ENCODE measurements around the gene IL1RAP.

IL1RAP gene

DNA sequence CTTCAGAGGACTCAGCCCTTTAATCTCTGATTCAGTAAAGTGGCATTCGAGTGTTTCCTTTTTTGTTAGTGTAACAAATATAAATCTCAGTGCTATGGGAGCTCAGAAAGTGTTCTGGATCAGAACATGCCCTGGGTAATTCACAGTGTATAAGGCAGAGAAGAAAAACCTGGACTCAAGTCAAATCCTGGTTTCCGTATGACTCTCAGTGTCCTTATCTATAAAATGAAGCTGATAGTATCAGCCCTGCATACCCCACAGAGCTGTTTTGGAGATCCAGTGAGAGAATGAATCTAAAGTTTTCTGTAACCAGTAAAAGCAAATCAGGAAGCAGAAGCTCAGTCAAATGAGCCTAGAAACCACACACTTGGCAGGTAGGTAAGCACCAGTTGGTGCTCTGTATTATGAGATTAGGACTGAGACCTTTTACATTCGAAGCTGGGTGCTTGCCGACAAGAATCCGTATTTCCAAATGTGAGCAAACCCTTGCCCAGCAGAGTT is 67.2 kb downstream of the IL1RAP start:
- no peak for FAIRE-seq

DNA sequence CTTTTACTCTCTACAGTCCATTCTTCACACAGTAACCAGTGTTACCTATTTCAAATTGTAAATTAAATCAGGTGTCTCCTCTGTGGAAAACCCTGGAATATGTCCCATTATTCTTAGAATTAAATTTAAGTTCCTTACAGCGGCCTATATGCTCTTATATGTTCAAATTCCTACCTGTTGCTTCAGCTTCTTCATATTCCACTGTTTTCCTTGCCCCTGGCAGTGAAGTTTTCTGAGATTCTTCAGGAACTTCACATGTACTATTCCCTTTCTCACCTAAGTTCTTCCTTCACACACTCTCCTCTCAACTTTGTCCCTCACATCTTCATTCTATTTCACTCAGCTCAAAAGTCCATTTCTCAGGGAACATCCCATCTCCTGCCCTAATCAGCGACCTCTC is 68.8 kb downstream of the IL1RAP start:
- no peak for FAIRE-seq

DNA sequence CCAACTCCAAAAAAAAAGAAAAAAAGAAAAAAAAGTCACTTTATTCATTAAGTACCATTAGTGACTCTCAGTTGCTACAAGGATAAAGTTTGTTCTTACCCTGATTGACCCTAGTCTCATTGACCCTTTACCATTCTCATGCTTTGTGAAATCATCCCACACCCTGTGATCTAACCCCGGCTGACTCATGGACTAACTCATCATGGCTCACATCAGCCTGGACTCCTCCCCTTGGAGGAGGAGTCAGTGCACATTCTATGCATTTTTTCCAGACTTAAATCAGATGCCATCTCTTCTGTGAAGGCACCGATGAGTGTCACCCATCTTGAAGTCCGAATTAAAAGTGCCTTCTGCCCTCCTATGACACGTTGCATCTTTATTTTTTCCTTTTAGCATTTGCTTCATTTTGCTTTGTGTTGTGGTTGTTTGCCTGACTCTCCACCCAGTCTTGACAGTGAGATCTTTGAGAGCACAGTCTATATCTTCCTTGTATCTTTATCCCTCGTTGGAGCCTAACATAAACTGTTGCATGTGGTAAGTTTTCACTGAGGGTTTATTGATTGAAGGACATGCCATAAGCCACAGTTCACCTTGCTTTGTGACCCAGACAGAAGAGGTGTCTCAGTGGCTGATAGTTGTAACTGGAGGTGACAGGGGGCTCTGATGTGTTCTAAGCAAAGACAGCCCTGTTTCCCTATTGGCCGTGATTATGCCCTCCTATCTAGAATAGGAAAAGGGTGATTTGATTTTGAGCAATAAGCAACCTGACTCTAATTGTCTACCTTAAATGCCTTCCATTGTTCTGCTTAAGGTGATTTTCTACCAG is 72.1 kb downstream of the IL1RAP start:
- no peak for FAIRE-seq

DNA sequence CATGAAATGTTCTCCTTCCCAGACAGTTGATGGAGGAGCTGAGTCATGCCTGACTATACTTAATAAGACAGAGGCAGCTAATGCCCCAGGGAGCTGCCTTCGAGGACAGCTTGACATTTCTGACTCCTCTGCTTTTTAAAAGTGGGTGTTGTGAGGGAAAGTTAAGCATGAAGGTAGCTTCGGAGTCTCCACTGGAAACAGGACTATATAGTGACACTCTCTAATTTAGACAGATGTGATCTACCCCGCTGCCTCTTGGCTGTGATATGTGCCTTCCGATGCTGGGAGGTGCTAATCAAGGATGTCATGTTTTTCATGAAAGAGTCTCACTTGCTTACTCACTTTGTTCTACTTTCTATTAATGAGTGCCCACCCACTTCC is 72.7 kb downstream of the IL1RAP start:
- FAIRE-seq, result no peak

DNA sequence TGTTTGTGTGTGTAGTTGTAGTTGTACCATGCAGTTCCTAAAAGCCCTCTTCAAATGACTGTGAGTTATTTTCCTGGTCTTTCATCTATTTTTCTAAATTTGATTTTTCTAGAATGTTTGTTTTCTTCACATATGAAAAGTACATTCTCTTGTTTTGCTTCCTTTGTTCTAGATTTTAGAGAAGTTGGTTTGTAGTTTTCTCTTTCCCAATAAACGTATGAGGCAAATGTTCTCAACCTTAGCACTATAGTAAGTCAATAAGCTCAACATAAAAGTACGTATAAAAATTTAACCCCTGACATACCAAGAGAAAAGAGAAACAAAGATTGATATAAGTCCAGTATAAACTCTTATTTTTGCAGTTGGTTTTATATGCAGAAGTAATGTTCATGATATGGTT is 74.7 kb downstream of the IL1RAP start:
- FAIRE-seq, result no peak

DNA sequence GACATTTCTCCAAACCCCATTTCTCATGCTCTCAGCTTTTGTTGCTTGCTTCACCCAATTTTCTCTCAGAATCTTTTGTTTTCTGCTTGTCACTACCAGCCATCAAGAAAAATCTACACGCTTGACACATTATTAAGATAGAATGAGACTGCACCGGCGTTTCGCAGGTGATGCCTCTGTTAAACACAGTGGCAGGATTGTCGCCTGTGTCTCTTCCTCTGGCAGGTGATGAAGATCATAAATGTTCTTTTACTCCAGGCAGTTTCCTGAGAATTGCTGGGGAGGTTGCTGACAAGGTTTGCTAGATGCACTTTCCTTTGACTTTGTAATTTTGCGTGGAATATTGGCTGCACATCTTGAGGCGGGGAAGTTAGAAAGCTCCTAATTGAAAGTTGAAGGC is 75.4 kb downstream of the IL1RAP start:
- no peak for FAIRE-seq

DNA sequence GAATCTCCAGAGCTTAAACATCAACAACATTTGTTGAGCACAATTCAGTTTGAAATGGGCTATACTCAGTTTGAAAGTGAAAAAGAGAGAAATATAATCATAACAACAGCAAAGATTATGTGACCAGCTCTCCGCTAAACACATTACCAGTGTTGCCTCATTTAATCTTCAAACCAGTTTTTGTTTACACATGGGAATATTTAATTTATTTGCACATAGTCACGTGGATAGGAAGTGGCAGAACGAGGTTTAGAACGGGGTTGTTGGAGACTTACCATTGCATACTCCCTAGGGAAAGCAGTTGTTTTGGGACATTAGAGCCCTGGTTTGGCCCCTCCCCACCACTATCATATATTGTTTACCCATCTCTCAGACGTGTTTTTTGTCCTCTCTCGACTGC is 77.2 kb downstream of the IL1RAP start:
- FAIRE-seq, result no peak

DNA sequence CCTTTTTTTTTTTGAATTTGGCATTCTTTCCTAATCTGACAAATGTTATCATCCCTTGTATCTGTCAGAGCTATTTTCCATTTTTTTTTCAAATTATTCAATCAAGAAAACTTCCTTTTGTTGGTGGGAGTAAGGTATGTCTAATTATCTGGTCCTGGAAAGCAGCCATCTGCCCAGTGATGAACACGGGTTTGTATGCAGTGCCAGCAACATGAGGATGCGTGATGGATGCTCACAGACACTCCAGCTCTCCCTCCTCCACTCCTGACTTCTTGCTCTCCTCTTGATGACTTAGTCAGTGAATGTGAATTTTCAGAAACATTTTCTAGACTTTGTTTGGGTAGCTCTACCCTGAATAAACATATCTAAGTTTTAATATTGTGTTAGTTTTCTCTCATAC is 79.2 kb downstream of the IL1RAP start:
- FAIRE-seq, result no peak

DNA sequence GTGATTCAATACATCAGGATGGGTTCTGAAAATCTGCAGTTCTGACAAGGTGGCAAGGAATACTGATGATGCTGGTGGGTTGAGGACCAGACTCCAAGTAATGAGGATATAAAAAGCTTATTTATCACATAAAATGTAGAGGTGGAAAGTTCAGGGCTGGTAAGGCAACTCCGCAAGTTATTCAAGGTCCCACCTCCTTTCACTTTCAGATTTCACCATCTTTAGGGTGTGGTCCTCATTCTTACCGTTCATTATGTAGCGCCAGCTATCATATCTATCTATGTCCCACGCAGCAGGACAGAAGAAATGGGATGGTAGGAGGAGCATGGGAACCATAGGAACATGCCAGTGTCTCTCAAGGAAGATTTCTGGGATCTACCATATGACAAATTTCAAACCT is 80.3 kb downstream of the IL1RAP start:
- no peak for FAIRE-seq

DNA sequence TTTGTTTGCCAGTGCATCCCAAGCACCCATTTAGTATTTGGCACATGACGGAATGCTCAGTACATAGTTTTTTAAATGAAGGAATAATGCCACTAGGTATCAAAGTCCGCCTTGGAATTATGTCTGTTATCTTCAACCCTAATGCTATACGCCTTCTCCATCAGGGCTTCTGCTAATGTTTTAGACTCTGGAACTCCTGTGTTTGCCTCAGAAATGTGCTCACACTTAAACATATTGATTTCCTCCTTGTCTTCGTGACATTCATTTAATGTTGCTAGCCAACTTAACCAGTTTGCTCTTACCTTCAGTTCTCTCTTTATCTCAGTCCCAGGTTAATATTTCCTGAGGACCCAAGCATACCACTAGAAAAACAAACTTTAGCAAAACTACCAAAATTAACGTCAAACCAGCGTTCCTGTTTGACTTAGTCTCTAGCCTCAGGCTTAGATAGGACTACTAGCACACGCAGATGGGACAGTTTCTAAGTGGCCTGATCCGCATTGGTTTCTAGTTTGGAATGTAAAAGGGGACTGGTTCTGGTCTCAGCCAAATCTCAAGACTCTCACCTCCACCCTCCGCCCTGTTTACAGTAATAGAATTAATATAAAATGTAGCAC is 81.4 kb downstream of the IL1RAP start:
- FAIRE-seq, result no peak

DNA sequence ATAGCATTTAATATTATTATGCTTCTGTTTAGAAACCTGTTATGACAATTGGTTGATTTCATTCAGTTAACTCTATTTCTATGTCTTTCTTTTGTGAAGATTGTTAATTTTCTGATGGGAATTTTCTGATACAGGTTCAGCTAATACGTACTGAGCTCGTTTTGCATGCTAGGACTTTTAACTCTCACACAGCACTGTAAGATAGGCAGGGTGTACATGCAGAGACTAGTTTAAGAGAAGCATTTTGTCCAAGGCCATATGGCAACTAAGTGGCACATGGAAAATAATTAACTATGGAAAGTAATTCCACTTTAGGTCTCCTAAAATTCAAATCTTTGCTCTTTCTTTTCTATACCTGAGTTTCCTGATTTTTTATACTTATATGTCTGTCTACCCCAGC is 81.9 kb downstream of the IL1RAP start:
- no peak for FAIRE-seq

DNA sequence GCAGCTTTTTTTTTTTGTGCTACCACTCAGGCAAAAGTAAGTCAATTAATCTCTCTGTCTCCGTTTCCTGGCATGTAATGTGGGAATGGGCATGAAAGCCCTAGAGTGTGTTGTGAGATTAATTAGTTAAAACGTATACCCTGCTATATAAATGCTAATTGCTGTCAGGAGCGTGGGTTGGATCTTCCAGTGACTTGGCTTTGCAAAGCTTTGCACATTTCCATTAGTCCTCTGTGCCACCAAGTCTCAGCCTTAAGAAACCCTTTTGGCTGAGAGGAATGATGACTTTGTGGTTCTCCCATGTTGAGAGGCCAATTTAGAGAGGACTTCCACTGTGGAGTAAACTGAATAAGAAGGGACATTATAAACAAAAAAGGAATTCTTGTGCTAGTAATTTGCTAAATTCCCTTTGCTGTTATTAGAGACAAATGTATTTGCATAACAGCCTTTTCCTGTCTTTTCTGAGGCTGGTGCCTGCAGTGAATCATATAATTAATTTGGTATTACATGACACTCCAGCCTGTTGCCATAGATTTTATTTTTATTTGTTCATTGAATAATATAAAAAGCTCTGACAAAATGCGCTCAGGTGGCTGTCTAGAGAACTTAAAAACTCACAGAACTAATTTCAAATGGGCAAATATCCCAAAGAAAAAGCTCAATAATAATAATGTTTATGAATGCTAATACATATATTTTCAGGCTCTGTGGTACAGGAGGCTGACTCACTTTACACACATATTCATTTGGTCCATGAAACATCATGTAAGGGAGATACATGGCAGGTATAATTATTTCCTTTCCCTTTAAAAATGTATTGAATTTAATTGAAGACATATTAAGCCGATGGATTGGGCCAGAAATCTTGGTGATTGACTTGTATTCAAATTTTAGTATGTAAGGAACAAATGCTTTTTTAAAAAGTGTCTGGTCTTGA is 82.7 kb downstream of the IL1RAP start:
- FAIRE-seq, result no peak

DNA sequence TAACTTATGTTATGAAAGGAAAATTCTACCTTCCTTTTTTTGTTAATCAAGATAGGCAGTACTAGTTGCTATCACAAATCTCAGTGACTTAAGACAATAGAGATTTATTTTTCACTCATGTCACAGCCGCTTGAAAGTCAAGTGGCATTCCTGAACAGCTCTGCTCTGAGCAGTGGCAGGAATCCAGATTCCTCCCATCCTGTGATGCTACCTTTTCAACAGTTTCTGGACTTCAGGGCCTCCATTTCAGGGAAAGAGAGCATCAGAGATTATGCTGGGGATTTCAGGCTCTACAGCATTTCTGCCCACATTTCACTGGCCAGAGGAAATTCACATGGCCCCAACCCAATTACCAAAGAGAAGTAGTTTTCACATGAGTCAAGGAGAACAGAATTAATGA is 83.4 kb downstream of the IL1RAP start:
- FAIRE-seq, result no peak

DNA sequence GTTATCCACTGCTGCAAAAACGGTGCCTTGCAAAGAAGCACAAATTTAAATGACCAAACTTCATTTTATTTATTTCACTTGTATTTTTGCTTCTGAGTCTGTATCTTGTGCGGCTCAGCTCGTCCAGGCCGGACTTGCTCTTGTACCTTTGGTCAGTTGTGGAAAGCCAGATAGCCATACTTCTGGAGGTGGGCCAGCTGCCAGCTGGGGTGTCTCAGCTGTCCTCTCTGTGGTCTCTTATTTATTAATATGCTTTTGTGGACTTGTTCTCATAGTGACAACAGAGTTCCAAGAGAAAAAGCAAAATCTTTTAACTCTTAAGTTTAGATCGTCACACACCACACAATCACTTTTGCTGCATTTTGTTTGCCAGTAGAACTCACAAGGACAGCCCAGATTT is 87.7 kb downstream of the IL1RAP start:
- no peak for FAIRE-seq

DNA sequence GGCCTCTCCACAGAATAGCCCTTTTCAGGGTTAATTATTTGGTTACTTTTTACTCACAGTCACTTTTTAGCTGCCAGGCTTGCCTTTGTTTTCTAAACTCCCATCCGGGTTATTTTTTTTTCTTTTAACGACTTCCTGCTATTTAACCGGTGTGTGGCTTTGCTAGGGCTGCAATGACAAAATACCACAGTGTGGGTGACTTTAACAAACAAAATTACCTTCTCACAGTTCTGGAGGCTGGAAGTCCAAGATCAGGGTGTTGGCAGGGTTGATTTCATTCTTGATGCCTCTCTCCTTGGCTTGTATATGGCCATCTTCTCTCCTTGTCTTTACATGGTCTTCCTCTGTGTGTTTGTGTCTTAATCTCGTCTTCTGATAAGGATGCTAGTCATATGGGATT is 91.5 kb downstream of the IL1RAP start:
- no peak for FAIRE-seq

DNA sequence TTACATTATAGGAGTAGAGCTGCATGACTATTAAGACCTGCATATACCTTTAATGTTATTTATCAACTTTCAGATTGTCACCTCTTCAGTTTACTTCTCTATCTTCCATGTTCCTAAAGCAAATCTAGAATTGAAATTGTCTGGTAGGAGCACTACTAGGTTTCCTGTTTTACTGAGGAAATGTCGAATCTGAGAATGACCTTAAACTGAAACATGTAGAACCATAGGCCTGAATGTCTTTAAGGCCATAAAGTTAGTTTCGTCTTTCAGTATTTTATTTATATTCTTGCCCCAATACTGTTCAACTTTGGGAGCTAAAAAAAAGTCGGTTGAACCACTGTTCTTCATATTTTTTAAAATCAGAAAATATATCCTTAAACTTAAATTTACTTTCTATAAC is 92.7 kb downstream of the IL1RAP start:
- no peak for FAIRE-seq

DNA sequence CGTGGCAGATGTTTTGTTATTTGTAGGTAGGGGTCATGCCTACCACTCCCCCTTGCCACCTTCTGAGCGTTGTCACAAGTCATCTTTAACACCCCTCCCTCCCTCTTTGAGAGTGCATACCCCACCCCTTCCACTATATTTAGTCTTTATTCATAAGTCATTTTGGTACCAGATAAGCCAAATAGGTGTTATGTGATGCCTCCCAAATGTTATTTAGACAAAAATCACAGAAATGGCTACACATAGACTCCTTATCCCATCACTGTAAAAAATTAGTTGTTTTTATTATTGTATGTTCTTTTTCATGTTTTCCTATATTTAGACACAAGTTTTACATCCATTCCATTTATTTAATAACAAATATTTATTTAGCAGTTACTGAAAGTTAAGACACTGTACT is 93.1 kb downstream of the IL1RAP start:
- FAIRE-seq, result no peak

DNA sequence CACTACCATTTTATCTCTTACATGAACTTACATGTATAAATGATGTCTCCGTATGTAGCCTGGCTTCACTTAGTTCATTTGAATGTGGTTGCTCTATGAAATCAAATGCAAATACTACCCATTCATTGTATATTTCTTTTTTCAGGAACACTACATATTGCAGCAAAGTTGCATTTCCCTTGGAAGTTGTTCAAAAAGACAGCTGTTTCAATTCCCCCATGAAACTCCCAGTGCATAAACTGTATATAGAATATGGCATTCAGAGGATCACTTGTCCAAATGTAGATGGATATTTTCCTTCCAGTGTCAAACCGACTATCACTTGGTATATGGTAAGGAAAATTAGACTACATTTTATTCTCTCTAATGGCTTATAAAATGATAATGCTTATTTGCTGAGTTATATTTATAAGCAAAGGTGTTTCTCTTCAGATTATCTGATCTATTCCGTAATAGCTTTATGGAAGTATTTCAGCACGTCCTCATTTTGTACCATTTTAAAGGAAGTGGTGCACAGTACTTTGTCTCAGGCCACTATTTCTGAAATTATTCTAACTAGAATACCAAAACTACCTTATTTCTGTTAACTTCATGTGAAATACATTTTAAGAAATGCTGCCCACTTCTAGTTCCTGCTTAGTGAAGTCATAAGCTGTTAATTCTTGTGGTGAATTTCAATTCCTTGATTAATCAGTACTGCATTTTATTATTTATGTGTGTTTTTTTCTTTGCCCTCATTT is 95.1 kb downstream of the IL1RAP start:
- no peak for FAIRE-seq

DNA sequence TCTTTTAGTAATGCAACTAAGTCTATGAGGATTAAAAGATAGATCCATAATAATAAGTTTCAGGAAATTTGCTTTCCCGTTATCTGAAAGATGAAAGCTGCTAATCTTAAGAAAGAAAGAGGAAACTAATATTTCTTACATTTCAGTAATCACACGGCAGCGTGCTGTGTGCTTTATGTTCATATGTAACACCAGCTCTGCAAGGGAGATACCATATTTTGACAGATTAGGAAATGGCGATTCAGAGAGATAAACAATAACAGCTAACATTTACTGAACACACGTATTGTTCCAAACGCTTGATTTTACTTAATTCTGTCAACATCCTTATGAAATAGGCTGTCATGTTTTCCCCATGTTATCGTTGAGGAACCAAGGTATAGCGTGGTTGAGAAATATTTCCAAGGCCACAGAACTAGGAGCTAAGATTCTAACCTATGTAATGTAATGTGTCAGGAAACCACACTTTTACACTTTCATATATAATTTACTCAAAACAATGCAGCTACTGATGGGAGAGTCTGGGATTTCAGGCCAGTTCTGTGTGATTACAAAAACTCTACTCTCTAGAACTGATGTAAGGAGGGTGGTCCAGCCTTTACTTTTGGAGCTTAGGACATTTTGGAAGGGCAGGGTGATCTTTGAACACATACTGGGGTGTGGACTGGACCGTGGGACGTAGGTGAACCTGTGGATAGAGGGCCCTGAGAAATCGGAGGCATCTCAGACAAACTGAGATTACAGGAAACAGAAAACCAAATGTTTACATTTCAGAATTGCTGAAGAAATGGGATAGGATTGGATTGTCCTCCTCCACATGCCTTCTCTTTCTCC is 100.6 kb downstream of the IL1RAP start:
- no peak for FAIRE-seq

DNA sequence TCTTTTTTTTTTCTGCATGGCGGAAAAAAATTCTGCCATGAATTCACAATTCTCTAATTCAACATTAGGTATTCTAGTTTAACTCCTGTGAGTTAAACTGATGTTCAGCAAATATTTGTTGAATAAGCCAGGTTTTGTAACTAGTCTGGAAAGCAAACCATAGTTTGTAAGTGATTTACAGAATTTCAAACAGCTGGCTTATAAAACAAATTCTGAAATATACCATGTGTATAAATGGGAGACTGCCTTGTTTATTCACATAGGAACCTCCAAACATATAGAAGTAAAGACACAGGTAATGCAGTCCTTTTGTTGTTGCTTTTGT is 101.1 kb downstream of the IL1RAP start:
- no peak for FAIRE-seq

DNA sequence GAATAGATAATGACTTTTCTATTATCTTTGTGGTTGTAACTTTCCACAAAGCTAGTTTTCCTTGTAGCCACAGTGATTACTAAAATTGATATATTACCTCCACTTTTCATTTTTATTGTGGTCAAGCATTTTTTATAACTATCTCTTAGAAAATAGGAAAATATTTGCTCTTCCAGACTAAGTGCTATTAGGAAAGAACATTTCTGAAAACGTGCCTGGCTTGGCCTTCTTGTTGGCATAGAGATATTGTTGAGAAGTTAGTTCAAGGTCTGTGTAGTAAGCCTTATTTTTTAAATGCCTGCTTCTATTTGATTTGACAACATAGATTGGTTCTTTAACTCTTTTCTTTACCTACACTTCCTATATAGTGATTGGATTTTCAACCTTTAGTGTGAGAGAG is 101.7 kb downstream of the IL1RAP start:
- no peak for FAIRE-seq

DNA sequence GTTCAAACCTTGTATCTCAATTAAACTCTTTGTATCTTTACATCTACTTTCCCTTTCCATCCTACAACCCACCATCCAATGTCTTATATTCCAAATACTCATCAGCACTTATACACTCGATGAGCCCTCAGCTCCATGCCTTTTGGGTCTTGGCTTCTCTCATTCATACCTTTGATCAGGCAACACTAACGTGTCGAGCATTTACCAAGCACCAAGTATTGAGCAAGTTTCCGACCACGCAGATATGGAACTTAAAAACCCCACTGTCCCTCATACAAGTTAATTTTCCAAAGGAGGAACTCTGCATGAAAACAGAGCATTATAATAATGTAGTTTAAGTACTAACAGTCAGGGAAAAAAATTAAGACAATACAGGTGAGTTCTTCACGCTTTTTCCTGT is 102.8 kb downstream of the IL1RAP start:
- FAIRE-seq, result no peak
